Naive thymus-derived CD4-positive, alpha-beta T cell (primary cell): ENCODE measurements around the gene FLNB. TPM values are rescaled to one million over a fixed set of nuclear protein-coding genes. Genes with fewer than 3 reads are reported as not detected.
A peak's percentile ranks its signal among the peaks of the same experiment; 100 is the strongest.

Source experiments
- ATAC-seq: fragments of 150-1000 bp; cut with Tn5 transposase; 2 replicates; pipeline ENCODE4 v1.10.0; 2021; ENCODE audit warnings: mild to moderate bottlenecking, moderate library complexity
- CTCF ChIA-PET: fragments of 350-600 bp; sonication (Branson Sonifier 250); formaldehyde crosslinking; loops from one replicate; lab custom pipeline; 2021; ENCODE audit warnings: antibody characterized with exemption; lab: Charles Lee
- POLR2A ChIA-PET: fragments of 350-600 bp; sonication (Branson Sonifier 250); formaldehyde crosslinking; loops from one replicate; lab custom pipeline; 2021; ENCODE audit warnings: antibody characterized with exemption, inconsistent platforms; lab: Charles Lee
- DNase-seq, 9 donors: peaks; one replicate each; pipeline versions ENCODE4 v3.0.0 to v3.0.0-alpha.2; 2020 to 2022; ENCODE audit warnings: mixed read lengths in 1 of 9
- H3K27ac ChIP-seq: one replicate; pipeline ENCODE4 v1.7.0; 2013; ENCODE audit warnings: mild to moderate bottlenecking, low read depth, low read length, moderate library complexity
- H3K27me3 ChIP-seq, 2 donors: one replicate each; pipeline ENCODE4 v1.7.0; 2013; ENCODE audit warnings: low read length in 2 of 2, mild to moderate bottlenecking in 2 of 2, moderate library complexity in 2 of 2; ENCODE audit not compliant: control insufficient read depth in 2 of 2, insufficient read depth in 2 of 2
- H3K36me3 ChIP-seq, 3 experiments: 1 replicate in 2 of 3; 2 replicates in 1 of 3; pipeline ENCODE4 v1.7.0; 2013; ENCODE audit warnings: low read length in 3 of 3, mild to moderate bottlenecking in 3 of 3, moderate library complexity in 1 of 3; ENCODE audit not compliant: insufficient read depth in 3 of 3, control insufficient read depth in 2 of 3
- H3K4me1 ChIP-seq, 2 donors: one replicate each; pipeline ENCODE4 v1.7.0; 2013; ENCODE audit warnings: low read length in 2 of 2, mild to moderate bottlenecking in 2 of 2, moderate library complexity in 1 of 2; ENCODE audit not compliant: control insufficient read depth in 2 of 2, insufficient read depth in 2 of 2
- H3K4me3 ChIP-seq: 2 replicates; pipeline ENCODE4 v1.7.0; 2013; ENCODE audit warnings: mild to moderate bottlenecking, low read length
- H3K9me3 ChIP-seq, 3 experiments: 1 replicate in 2 of 3; 2 replicates in 1 of 3; pipeline ENCODE4 v1.7.0; 2013; ENCODE audit warnings: low read length in 3 of 3; ENCODE audit not compliant: control insufficient read depth in 2 of 3
- H3K27ac Mint-ChIP-seq, 9 donors: one replicate each; pipeline ENCODE4 v1.8.0; 2020 to 2022; ENCODE audit warnings: mixed read lengths in 9 of 9, mild to moderate bottlenecking in 8 of 9, moderate library complexity in 5 of 9, inconsistent platforms in 2 of 9
- H3K27me3 Mint-ChIP-seq, 5 donors: one replicate each; pipeline ENCODE4 v1.8.0; 2021 to 2022; ENCODE audit warnings: mixed read lengths in 5 of 5, mild to moderate bottlenecking in 1 of 5
- H3K36me3 Mint-ChIP-seq, 5 donors: one replicate each; pipeline ENCODE4 v1.8.0; 2020 to 2022; ENCODE audit warnings: mixed read lengths in 5 of 5, mild to moderate bottlenecking in 3 of 5, inconsistent platforms in 1 of 5
- H3K4me1 Mint-ChIP-seq, 7 donors: one replicate each; pipeline ENCODE4 v1.8.0; 2020 to 2022; ENCODE audit warnings: mixed read lengths in 7 of 7, mild to moderate bottlenecking in 3 of 7, inconsistent platforms in 1 of 7
- H3K4me3 Mint-ChIP-seq, 10 donors: one replicate each; pipeline ENCODE4 v1.8.0; 2020 to 2022; ENCODE audit warnings: mild to moderate bottlenecking in 10 of 10, mixed read lengths in 10 of 10, moderate library complexity in 6 of 10, inconsistent platforms in 2 of 10
- H3K9me3 Mint-ChIP-seq, 11 donors: one replicate each; pipeline ENCODE4 v1.8.0; 2020 to 2022; ENCODE audit warnings: mixed read lengths in 11 of 11, mild to moderate bottlenecking in 4 of 11, inconsistent platforms in 1 of 11, moderate library complexity in 1 of 11
- intact Hi-C, 2 donors: fragments of 100-400 bp; cut with micrococcal nuclease; formaldehyde crosslinking; loops; one replicate each; pipeline ENCODE4 v1.15.1; 2023
- polyA plus RNA-seq, 2 donors: library from polyadenylated mRNA; unstranded; fragments of 300-500 nt; fragmentation: Illumina TruSeq; gene quantifications; one replicate each; pipeline ENCODE4 v1.2.3, GENCODE V29; 2021
- total RNA-seq, 6 experiments: library from RNA in 5 of 6; stranded (reverse) in 5 of 6; gene quantifications; 1 replicate in 5 of 6; 2 replicates in 1 of 6; pipeline ENCODE4 v1.2.3 and lab custom pipeline; 2021 to 2026

Gene FLNB
- total and polyA plus RNA-seq, 7 experiments from 2014 or later, result 15.7 to 66.7 (median 47.6) TPM

DNA sequence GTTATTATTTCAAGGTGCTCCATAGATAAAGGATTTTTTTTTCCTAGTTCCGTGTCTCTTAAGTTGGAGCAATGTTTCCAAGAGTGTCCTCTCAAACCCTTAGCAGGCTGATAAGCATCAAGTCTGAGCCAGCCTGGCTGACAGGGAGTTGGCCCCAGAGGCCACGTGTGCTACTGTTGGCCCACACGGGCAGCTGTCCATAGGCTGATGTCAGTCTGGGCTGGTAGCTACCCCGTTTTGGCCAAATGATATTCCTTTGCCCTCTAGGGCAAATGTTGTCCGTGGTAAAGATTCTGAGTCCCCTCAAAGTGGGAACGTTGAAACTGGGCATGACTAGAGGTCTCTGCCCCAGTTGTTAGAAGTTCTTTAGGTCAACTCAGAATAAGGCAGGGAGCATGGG lies 99.4 kb downstream of the FLNB start:
- Mint-ChIP-seq H3K36me3 (peaks cover 20 to 79% (median 52%) of the 10 kb centered on the region in 5 donors), H3K27me3 (no peaks in the 10 kb centered on the region), H3K27ac (peak overlapping the region in 3 of 9 donors; percentile 3 to 74 (median 22)), H3K4me3 (no peak overlapping the region), H3K9me3 (no peaks in the 10 kb centered on the region), H3K4me1 (peaks cover 0 to 6% (median 0%) of the 10 kb centered on the region in 7 donors)
- ATAC-seq, result no peak
- peaks cover 0 to 5% of the 10 kb centered on the region in 2 donors for H3K4me1 ChIP-seq
- no peaks in the 10 kb centered on the region for H3K9me3 ChIP-seq
- no peak overlapping the region for H3K4me3 ChIP-seq
- H3K36me3 ChIP-seq, result peaks cover 0 to 89% (median 12%) of the 10 kb centered on the region in 3 experiments
- POLR2A ChIA-PET, result interaction anchor here (1.3 kb wide), 1 partner anchor 100 kb away, joined by 4 read pairs; the partner anchor contains the start of gene FLNB
- intact Hi-C loops, result no loop called here
- DNase-seq, result no peak
- H3K27ac ChIP-seq, result no peak overlapping the region
- H3K27me3 ChIP-seq, result no peaks in the 10 kb centered on the region
- CTCF ChIA-PET, result no interaction called here

DNA sequence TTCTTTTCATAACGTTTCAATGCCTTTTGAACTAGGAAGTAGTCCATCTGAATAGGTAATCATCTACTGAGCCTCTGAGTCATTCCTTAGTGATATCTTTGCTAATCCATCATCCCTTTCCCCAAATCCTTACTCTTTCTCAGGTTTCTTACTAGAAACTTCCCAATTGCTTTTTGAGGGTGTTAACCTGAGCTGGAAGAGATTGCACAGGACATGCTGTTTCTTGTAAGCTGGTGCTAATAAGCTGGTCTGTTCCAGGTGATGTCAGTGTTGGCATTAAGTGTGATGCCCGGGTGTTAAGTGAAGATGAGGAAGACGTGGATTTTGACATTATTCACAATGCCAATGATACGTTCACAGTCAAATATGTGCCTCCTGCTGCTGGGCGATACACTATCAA lies 101.5 kb downstream of the FLNB start:
- peaks cover 22 to 87% (median 62%) of the 10 kb centered on the region in 5 donors for H3K36me3 Mint-ChIP-seq
- CTCF ChIA-PET, result no interaction called here
- POLR2A ChIA-PET, result interaction anchor here (0.7 kb wide), 1 partner anchor 16 kb away, joined by 4 read pairs; no protein-coding TSS in a partner anchor

DNA sequence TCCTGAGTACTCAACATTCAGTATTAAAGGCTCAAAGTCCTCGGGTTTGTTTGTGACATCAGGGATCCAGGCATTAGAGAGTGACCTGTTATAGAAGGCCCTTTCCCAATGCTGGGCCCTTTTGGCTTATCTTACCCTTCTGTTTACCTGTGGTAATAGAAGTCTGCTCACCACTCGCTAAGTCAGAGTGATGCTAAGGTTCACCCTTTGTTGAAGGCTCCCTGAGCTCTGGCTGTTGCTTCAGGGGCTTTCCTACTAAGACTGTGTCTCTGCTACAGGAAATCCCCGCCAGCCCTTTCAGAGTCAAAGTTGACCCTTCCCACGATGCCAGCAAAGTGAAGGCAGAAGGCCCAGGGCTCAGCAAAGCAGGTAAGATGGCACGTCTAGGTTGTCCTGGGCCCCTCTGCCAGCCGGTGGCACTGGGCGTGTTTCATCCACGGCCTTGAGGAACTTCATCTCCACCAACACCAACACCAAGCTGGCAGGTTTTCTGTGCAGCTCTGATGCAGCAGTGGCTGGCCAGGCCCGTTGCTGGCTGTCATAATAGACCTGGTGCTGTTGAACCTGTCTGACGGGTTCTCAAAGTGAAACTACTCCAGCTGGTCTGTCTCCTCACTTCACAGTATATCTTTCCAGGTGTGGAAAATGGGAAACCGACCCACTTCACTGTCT lies 103.4 kb downstream of the FLNB start:
- no peak overlapping the region for H3K4me3 ChIP-seq
- no peak overlapping the region for H3K27ac ChIP-seq

More for the DNA sequence above, 101.5 kb downstream of the FLNB start:
- H3K27me3 Mint-ChIP-seq, result no peaks in the 10 kb centered on the region
- no peak overlapping the region for H3K27ac Mint-ChIP-seq
- Histone ChIP-seq H3K4me3 (no peak overlapping the region), H3K27ac (no peak overlapping the region), H3K27me3 (no peaks in the 10 kb centered on the region), H3K4me1 (peaks cover 1 to 5% of the 10 kb centered on the region in 2 donors), H3K9me3 (no peaks in the 10 kb centered on the region), H3K36me3 (peaks cover 0 to 72% (median 12%) of the 10 kb centered on the region in 3 experiments)
- ATAC-seq (no peak), DNase-seq (no peak)
- intact Hi-C loops, result no loop called here
- peaks cover 0 to 9% (median 5%) of the 10 kb centered on the region in 7 donors for H3K4me1 Mint-ChIP-seq
- H3K4me3 Mint-ChIP-seq, result no peak overlapping the region
- no peaks in the 10 kb centered on the region for H3K9me3 Mint-ChIP-seq

DNA sequence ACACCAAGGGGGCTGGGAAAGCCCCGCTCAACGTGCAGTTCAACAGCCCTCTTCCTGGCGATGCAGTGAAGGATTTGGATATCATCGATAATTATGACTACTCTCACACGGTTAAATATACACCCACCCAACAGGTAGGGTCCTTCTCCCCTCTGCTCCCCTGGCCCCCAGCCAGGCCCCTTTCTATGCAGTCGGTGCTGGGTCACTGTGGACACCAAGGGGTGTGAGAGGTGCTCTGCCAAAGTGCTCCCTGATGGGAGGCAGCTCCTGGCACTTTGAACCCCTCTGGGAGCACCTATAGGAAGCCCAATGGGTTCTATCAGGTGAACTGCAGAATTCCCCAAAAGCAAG lies 103.9 kb downstream of the FLNB start:
- no peak overlapping the region for H3K27ac ChIP-seq
- intact Hi-C loops, result no loop called here
- peaks cover 26 to 73% (median 52%) of the 10 kb centered on the region in 5 donors for H3K36me3 Mint-ChIP-seq
- peaks cover 24 to 28% of the 10 kb centered on the region in 2 donors for H3K4me1 ChIP-seq
- no peaks in the 10 kb centered on the region for H3K27me3 ChIP-seq
- DNase-seq (no peak), ATAC-seq (no peak)
- peaks cover 12 to 33% (median 29%) of the 10 kb centered on the region in 7 donors for H3K4me1 Mint-ChIP-seq
- H3K9me3 ChIP-seq, result no peaks in the 10 kb centered on the region
- no peak overlapping the region for H3K4me3 Mint-ChIP-seq
- CTCF ChIA-PET, result interaction anchor here (0.9 kb wide), 1 partner anchor 11 kb away, joined by 3 read pairs; no protein-coding TSS in a partner anchor
- POLR2A ChIA-PET, result interaction anchor here (0.6 to 0.7 kb wide), 2 partner anchors 37 to 105 kb away, joined by 3 read pairs; no protein-coding TSS in a partner anchor
- no peak overlapping the region for H3K4me3 ChIP-seq
- H3K27ac Mint-ChIP-seq, result peak overlapping the region in 5 of 9 donors; percentile 9 to 59 (median 29)
- H3K36me3 ChIP-seq, result peaks cover 0 to 53% (median 12%) of the 10 kb centered on the region in 3 experiments
- H3K9me3 Mint-ChIP-seq, result no peaks in the 10 kb centered on the region
- H3K27me3 Mint-ChIP-seq, result no peaks in the 10 kb centered on the region

More for the DNA sequence above, 103.4 kb downstream of the FLNB start:
- Mint-ChIP-seq H3K4me3 (no peak overlapping the region), H3K27me3 (no peaks in the 10 kb centered on the region), H3K36me3 (peaks cover 27 to 71% (median 53%) of the 10 kb centered on the region in 5 donors), H3K9me3 (no peaks in the 10 kb centered on the region), H3K27ac (peak overlapping the region in 5 of 9 donors; percentile 16 to 59 (median 48)), H3K4me1 (peaks cover 9 to 28% (median 24%) of the 10 kb centered on the region in 7 donors)
- Histone ChIP-seq H3K9me3 (no peaks in the 10 kb centered on the region), H3K4me1 (peaks cover 19 to 23% of the 10 kb centered on the region in 2 donors), H3K36me3 (peaks cover 0 to 58% (median 12%) of the 10 kb centered on the region in 3 experiments), H3K27me3 (no peaks in the 10 kb centered on the region)
- ChIA-PET CTCF (interaction anchor here (0.9 kb wide), 1 partner anchor 12 kb away, joined by 3 read pairs; no protein-coding TSS in a partner anchor), POLR2A (interaction anchor here (0.7 kb wide), 1 partner anchor 38 kb away, joined by 3 read pairs; no protein-coding TSS in a partner anchor)
- DNase-seq (no peak), ATAC-seq (no peak)
- intact Hi-C loops, result no loop called here

DNA sequence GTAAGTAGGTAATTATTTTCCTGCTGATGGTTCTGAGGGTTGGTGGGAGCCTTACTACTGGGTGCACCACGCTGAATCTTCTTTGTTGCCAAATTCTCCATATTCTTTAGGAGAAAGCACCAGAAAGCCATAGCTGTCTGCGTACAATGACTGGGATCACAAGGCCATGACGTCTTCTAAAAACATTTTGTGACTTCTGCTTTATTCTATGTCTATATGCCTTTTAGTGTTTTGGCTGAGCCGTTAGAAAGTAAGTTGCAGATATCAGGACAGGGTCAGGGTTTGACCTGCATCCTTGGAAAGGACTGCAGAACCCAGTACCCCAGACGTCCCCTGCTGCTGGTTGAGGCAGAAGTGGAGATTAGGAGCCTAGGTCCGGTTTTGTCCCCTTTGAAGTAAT lies 107.0 kb downstream of the FLNB start:
- H3K4me1 Mint-ChIP-seq, result peaks cover 12 to 47% (median 37%) of the 10 kb centered on the region in 7 donors
- ATAC-seq, result no peak
- H3K27me3 Mint-ChIP-seq, result no peaks in the 10 kb centered on the region
- H3K36me3 ChIP-seq, result peaks cover 0 to 30% (median 4%) of the 10 kb centered on the region in 3 experiments
- intact Hi-C loops, result loop anchor here (5.0 kb wide), 2 partner anchors 33 to 78 kb away; no protein-coding TSS in a partner anchor
- H3K9me3 ChIP-seq, result no peaks in the 10 kb centered on the region
- peak overlapping the region; percentile 46 for H3K27ac ChIP-seq
- no peak for DNase-seq
- POLR2A ChIA-PET, result no interaction called here
- peak overlapping the region in 3 of 10 donors; percentile 1 to 68 (median 55) for H3K4me3 Mint-ChIP-seq
- no peaks in the 10 kb centered on the region for H3K27me3 ChIP-seq
- peaks cover 15 to 69% (median 47%) of the 10 kb centered on the region in 5 donors for H3K36me3 Mint-ChIP-seq
- CTCF ChIA-PET, result interaction anchor here (0.6 kb wide), 1 partner anchor 62 kb away, joined by 3 read pairs; no protein-coding TSS in a partner anchor
- H3K9me3 Mint-ChIP-seq, result no peaks in the 10 kb centered on the region
- peak overlapping the region; percentile 14 for H3K4me3 ChIP-seq
- peaks cover 27 to 28% of the 10 kb centered on the region in 2 donors for H3K4me1 ChIP-seq
- peak overlapping the region; percentile 13 to 91 (median 72) for H3K27ac Mint-ChIP-seq

DNA sequence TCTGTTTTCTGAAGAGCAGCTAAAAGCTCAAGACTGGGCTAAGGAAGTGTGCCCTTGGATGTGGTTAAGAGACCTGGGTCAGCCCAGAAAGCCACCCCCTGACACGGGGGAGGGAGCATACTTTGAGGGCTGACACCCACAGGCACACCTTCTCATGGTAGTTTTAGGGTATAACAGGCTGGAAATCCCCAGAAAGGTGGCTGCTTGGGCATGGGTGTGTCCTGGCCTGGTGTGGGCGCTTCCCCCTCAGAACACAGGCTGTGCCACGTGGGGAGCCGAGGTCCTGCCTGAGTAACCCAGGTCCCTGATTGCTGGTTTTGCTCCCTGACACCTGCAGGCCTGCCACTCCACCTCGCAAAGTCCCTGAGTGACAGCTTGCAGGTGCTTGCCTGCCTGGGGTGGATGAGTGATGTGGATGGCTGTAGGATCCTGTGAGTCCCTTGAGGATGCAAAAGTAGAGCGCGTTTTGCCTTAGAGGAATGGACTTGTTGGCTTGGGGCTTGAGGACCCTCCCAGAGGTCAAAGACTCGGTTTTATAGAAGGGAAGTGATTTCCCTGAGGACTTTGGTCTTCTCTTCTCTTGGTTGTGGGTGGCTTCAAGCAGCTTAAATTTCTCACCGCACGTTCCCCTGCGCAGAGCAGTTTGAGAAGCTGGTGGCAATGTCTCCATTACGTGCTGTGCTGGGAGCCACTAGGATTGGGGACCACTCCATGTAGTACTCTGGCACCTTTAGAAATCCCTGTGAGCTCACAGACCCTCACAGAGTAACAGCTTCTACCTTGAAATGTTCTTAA lies 108.1 kb downstream of the FLNB start:
- Mint-ChIP-seq H3K27me3 (no peaks in the 10 kb centered on the region), H3K36me3 (peaks cover 15 to 71% (median 44%) of the 10 kb centered on the region in 5 donors), H3K4me3 (peak overlapping the region; percentile 36 to 72 (median 62)), H3K4me1 (peaks cover 12 to 45% (median 37%) of the 10 kb centered on the region in 7 donors), H3K27ac (peak overlapping the region; percentile 63 to 91 (median 83)), H3K9me3 (no peaks in the 10 kb centered on the region)
- no peaks in the 10 kb centered on the region for H3K27me3 ChIP-seq
- intact Hi-C loops, result loop anchor here (1.0 to 5.0 kb wide), 4 partner anchors 34 to 108 kb away; partner anchors contain the start of gene FLNB (in 2 of the 2)
- peaks cover 27 to 28% of the 10 kb centered on the region in 2 donors for H3K4me1 ChIP-seq
- H3K36me3 ChIP-seq, result peaks cover 0 to 34% (median 8%) of the 10 kb centered on the region in 3 experiments
- ATAC-seq (peak; percentile 95), DNase-seq (peak; percentile 20 to 85 (median 72))
- ChIA-PET POLR2A (interaction anchor here (1.0 to 1.2 kb wide), 2 partner anchors 31 to 34 kb away, joined by 3 to 5 read pairs; no protein-coding TSS in a partner anchor), CTCF (interaction anchor here (0.6 to 0.7 kb wide), 2 partner anchors 26 to 52 kb away, joined by 3 to 4 read pairs; no protein-coding TSS in a partner anchor)
- H3K27ac ChIP-seq, result peak overlapping the region; percentile 46
- H3K9me3 ChIP-seq, result no peaks in the 10 kb centered on the region
- no peak overlapping the region for H3K4me3 ChIP-seq
